ENCODE results near the gene NUF2. TPM values are rescaled to one million over a fixed set of nuclear protein-coding genes. Genes with fewer than 3 reads are reported as not detected.

The NUF2 gene
- total RNA-seq, 1 donor from 2014 or later = 2.2 TPM

DNA sequence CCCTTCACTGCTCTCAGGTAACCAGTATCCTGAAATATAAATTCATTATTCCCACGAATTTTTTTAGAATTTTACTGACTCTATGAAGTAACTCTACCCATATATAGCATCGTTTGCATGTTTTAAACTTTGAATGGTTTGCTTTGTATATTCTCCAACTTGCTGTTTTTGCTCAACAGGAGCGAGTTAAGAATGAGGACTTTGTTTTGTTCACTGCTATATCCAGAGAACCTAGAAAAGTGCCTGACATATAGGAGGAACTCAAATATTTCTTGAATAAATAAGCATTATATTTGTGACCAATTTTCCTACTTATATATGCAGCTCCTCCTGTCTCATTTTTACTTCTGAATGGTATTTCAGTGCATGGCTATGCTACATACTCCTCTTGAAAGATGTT is 43.4 kb downstream of the NUF2 start:
- H3K4me3 Mint-ChIP-seq (ENCODE audit: unreplicated experiment) = no peak overlapping the region
- Histone ChIP-seq H3K4me2 (ENCODE audit: low read length) (no peak overlapping the region), H3K27ac (ENCODE audit: low read depth, low read length) (no peak overlapping the region), H3K9me3 (ENCODE audit: insufficient read depth, low read depth, low read length) (no peaks in the 10 kb centered on the region), H3K4me3 (ENCODE audit: insufficient read depth, low read depth, low read length) (no peak overlapping the region), H3K4me1 (ENCODE audit: insufficient read depth, low read length) (no peaks in the 10 kb centered on the region), H3K9ac (ENCODE audit: low read length) (no peak overlapping the region), H4K20me1 (ENCODE audit: insufficient read depth, low read length) (no peaks in the 10 kb centered on the region), H3K27me3 (ENCODE audit: insufficient read depth, low read length) (no peaks in the 10 kb centered on the region), H3K79me2 (ENCODE audit: insufficient read depth, low read length) (no peaks in the 10 kb centered on the region), H3K36me3 (ENCODE audit: insufficient read depth, low read length) (no peaks in the 10 kb centered on the region), H2AFZ (ENCODE audit: low read depth, low read length) (no peak overlapping the region)
- FAIRE-seq (no peak), DNase-seq (ENCODE audit: low read depth) (no peak)
- no peaks in the 10 kb centered on the region for H3K9me3 Mint-ChIP-seq (ENCODE audit: unreplicated experiment)
- H3K27ac Mint-ChIP-seq (ENCODE audit: unreplicated experiment) = no peak overlapping the region
- TF ChIP-seq, protein P1, sequence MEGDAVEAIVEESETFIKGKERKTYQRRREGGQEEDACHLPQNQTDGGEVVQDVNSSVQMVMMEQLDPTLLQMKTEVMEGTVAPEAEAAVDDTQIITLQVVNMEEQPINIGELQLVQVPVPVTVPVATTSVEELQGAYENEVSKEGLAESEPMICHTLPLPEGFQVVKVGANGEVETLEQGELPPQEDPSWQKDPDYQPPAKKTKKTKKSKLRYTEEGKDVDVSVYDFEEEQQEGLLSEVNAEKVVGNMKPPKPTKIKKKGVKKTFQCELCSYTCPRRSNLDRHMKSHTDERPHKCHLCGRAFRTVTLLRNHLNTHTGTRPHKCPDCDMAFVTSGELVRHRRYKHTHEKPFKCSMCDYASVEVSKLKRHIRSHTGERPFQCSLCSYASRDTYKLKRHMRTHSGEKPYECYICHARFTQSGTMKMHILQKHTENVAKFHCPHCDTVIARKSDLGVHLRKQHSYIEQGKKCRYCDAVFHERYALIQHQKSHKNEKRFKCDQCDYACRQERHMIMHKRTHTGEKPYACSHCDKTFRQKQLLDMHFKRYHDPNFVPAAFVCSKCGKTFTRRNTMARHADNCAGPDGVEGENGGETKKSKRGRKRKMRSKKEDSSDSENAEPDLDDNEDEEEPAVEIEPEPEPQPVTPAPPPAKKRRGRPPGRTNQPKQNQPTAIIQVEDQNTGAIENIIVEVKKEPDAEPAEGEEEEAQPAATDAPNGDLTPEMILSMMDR (IDR thresholded peaks at IDR 0.05; ENCODE audit: insufficient read depth, low read depth, low read length) = no peak
- TF ChIP-seq EZH2 (IDR thresholded peaks at IDR 0.05; ENCODE audit: insufficient read depth, low read length) = no peak
- no peaks in the 10 kb centered on the region for H3K36me3 Mint-ChIP-seq (ENCODE audit: low read depth, unreplicated experiment)
- H3K4me1 Mint-ChIP-seq (ENCODE audit: low read depth, unreplicated experiment) = no peaks in the 10 kb centered on the region
- H3K27me3 Mint-ChIP-seq (ENCODE audit: low read depth, unreplicated experiment) = peaks cover 6% of the 10 kb centered on the region

DNA sequence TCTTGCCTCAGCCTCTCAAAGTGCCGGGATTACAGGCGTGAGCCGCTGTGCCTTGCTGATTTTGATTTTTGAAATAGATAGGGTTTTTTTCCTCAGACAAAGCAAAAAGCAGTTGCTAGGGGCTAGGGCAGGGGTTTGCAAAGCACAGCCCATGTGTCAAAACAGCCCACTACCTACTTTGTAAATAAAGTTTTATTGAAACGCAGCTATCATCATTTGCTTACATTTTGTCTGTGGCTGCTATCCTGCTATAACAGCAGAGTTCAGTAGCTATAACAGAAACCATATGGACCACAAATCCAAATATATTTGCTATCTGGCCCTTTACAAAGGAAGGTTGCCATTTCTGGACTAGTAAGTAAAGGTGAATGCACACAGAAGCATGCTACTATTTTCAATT is 44.8 kb downstream of the NUF2 start:
- no peak overlapping the region for H2AFZ ChIP-seq (ENCODE audit: low read depth, low read length)
- H4K20me1 ChIP-seq (ENCODE audit: insufficient read depth, low read length) = no peaks in the 10 kb centered on the region
- Mint-ChIP-seq H3K36me3 (ENCODE audit: low read depth, unreplicated experiment) (no peaks in the 10 kb centered on the region), H3K27ac (ENCODE audit: unreplicated experiment) (no peak overlapping the region), H3K4me1 (ENCODE audit: low read depth, unreplicated experiment) (no peaks in the 10 kb centered on the region), H3K4me3 (ENCODE audit: unreplicated experiment) (no peak overlapping the region), H3K27me3 (ENCODE audit: low read depth, unreplicated experiment) (peaks cover 6% of the 10 kb centered on the region), H3K9me3 (ENCODE audit: unreplicated experiment) (no peaks in the 10 kb centered on the region)
- H3K9ac ChIP-seq (ENCODE audit: low read length) = no peak overlapping the region
- FAIRE-seq (no peak), DNase-seq (ENCODE audit: low read depth) (no peak)
- no peaks in the 10 kb centered on the region for H3K4me1 ChIP-seq (ENCODE audit: insufficient read depth, low read length)
- H3K36me3 ChIP-seq (ENCODE audit: insufficient read depth, low read length) = no peaks in the 10 kb centered on the region
- no peaks in the 10 kb centered on the region for H3K79me2 ChIP-seq (ENCODE audit: insufficient read depth, low read length)
- TF ChIP-seq EZH2 (IDR thresholded peaks at IDR 0.05; ENCODE audit: insufficient read depth, low read length) = no peak
- TF ChIP-seq, protein P1 (IDR thresholded peaks at IDR 0.05; ENCODE audit: insufficient read depth, low read depth, low read length) = no peak
- H3K4me2 ChIP-seq (ENCODE audit: low read length) = no peak overlapping the region
- H3K27ac ChIP-seq (ENCODE audit: low read depth, low read length) = no peak overlapping the region
- H3K4me3 ChIP-seq (ENCODE audit: insufficient read depth, low read depth, low read length) = no peak overlapping the region
- no peaks in the 10 kb centered on the region for H3K27me3 ChIP-seq (ENCODE audit: insufficient read depth, low read length)
- H3K9me3 ChIP-seq (ENCODE audit: insufficient read depth, low read depth, low read length) = no peaks in the 10 kb centered on the region

DNA sequence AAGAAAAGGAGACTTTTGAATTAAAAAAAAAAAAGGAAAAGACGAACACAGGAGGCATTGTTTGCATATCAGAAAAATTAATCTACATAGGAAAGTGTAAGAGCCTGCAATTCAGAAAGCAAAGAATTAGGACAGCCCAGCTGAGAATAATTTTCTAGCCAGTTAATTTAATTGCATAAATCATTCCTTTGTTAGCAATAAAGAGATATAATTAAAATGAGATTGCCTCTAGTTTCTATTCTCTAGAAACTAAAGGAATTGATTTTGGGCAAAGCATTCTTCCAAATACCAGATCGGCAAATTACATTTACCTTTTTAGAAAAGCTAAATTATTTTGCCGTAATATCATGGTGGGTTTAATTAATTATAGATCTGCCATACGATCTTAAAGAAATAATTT is 46.0 kb downstream of the NUF2 start:
- H3K4me3 Mint-ChIP-seq (ENCODE audit: unreplicated experiment) = no peak overlapping the region

More for the DNA sequence above, 46.0 kb downstream of the NUF2 start:
- FAIRE-seq = no peak
- no peaks in the 10 kb centered on the region for H3K27me3 ChIP-seq (ENCODE audit: insufficient read depth, low read length)
- no peaks in the 10 kb centered on the region for H3K9me3 ChIP-seq (ENCODE audit: insufficient read depth, low read depth, low read length)
- H3K9ac ChIP-seq (ENCODE audit: low read length) = no peak overlapping the region
- TF ChIP-seq EZH2 (IDR thresholded peaks at IDR 0.05; ENCODE audit: insufficient read depth, low read length) = no peak
- TF ChIP-seq, protein P1 (IDR thresholded peaks at IDR 0.05; ENCODE audit: insufficient read depth, low read depth, low read length) = no peak
- H3K27ac Mint-ChIP-seq (ENCODE audit: unreplicated experiment) = no peak overlapping the region
- no peak for DNase-seq (ENCODE audit: low read depth)
- H3K27me3 Mint-ChIP-seq (ENCODE audit: low read depth, unreplicated experiment) = peaks cover 7% of the 10 kb centered on the region
- H3K9me3 Mint-ChIP-seq (ENCODE audit: unreplicated experiment) = no peaks in the 10 kb centered on the region
- H2AFZ ChIP-seq (ENCODE audit: low read depth, low read length) = no peak overlapping the region
- H3K4me1 Mint-ChIP-seq (ENCODE audit: low read depth, unreplicated experiment) = no peaks in the 10 kb centered on the region
- H3K4me2 ChIP-seq (ENCODE audit: low read length) = no peak overlapping the region
- no peaks in the 10 kb centered on the region for H4K20me1 ChIP-seq (ENCODE audit: insufficient read depth, low read length)
- H3K4me3 ChIP-seq (ENCODE audit: insufficient read depth, low read depth, low read length) = no peak overlapping the region
- no peaks in the 10 kb centered on the region for H3K36me3 Mint-ChIP-seq (ENCODE audit: low read depth, unreplicated experiment)
- H3K79me2 ChIP-seq (ENCODE audit: insufficient read depth, low read length) = no peaks in the 10 kb centered on the region
- H3K36me3 ChIP-seq (ENCODE audit: insufficient read depth, low read length) = no peaks in the 10 kb centered on the region
- no peak overlapping the region for H3K27ac ChIP-seq (ENCODE audit: low read depth, low read length)
- H3K4me1 ChIP-seq (ENCODE audit: insufficient read depth, low read length) = no peaks in the 10 kb centered on the region
